ENCODE results near the gene MTERF4. TPM values are rescaled to one million over a fixed set of nuclear protein-coding genes. Genes with fewer than 3 reads are reported as not detected.

MTERF4 gene
- total and polyA plus RNA-seq, 2 of the 8 experiments (the other 6 are each of a cell fraction or from before 2014, with no cell fraction given): 25.9 to 28.5 TPM

GRCh38 chr2:241108271-241109209, 6.5 kb upstream of the MTERF4 start (continued):
- TF ChIP-seq, protein P1, sequence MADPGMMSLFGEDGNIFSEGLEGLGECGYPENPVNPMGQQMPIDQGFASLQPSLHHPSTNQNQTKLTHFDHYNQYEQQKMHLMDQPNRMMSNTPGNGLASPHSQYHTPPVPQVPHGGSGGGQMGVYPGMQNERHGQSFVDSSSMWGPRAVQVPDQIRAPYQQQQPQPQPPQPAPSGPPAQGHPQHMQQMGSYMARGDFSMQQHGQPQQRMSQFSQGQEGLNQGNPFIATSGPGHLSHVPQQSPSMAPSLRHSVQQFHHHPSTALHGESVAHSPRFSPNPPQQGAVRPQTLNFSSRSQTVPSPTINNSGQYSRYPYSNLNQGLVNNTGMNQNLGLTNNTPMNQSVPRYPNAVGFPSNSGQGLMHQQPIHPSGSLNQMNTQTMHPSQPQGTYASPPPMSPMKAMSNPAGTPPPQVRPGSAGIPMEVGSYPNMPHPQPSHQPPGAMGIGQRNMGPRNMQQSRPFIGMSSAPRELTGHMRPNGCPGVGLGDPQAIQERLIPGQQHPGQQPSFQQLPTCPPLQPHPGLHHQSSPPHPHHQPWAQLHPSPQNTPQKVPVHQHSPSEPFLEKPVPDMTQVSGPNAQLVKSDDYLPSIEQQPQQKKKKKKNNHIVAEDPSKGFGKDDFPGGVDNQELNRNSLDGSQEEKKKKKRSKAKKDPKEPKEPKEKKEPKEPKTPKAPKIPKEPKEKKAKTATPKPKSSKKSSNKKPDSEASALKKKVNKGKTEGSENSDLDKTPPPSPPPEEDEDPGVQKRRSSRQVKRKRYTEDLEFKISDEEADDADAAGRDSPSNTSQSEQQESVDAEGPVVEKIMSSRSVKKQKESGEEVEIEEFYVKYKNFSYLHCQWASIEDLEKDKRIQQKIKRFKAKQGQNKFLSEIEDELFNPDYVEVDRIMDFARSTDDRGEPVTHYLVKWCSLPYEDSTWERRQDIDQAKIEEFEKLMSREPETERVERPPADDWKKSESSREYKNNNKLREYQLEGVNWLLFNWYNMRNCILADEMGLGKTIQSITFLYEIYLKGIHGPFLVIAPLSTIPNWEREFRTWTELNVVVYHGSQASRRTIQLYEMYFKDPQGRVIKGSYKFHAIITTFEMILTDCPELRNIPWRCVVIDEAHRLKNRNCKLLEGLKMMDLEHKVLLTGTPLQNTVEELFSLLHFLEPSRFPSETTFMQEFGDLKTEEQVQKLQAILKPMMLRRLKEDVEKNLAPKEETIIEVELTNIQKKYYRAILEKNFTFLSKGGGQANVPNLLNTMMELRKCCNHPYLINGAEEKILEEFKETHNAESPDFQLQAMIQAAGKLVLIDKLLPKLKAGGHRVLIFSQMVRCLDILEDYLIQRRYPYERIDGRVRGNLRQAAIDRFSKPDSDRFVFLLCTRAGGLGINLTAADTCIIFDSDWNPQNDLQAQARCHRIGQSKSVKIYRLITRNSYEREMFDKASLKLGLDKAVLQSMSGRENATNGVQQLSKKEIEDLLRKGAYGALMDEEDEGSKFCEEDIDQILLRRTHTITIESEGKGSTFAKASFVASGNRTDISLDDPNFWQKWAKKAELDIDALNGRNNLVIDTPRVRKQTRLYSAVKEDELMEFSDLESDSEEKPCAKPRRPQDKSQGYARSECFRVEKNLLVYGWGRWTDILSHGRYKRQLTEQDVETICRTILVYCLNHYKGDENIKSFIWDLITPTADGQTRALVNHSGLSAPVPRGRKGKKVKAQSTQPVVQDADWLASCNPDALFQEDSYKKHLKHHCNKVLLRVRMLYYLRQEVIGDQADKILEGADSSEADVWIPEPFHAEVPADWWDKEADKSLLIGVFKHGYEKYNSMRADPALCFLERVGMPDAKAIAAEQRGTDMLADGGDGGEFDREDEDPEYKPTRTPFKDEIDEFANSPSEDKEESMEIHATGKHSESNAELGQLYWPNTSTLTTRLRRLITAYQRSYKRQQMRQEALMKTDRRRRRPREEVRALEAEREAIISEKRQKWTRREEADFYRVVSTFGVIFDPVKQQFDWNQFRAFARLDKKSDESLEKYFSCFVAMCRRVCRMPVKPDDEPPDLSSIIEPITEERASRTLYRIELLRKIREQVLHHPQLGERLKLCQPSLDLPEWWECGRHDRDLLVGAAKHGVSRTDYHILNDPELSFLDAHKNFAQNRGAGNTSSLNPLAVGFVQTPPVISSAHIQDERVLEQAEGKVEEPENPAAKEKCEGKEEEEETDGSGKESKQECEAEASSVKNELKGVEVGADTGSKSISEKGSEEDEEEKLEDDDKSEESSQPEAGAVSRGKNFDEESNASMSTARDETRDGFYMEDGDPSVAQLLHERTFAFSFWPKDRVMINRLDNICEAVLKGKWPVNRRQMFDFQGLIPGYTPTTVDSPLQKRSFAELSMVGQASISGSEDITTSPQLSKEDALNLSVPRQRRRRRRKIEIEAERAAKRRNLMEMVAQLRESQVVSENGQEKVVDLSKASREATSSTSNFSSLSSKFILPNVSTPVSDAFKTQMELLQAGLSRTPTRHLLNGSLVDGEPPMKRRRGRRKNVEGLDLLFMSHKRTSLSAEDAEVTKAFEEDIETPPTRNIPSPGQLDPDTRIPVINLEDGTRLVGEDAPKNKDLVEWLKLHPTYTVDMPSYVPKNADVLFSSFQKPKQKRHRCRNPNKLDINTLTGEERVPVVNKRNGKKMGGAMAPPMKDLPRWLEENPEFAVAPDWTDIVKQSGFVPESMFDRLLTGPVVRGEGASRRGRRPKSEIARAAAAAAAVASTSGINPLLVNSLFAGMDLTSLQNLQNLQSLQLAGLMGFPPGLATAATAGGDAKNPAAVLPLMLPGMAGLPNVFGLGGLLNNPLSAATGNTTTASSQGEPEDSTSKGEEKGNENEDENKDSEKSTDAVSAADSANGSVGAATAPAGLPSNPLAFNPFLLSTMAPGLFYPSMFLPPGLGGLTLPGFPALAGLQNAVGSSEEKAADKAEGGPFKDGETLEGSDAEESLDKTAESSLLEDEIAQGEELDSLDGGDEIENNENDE (IDR thresholded peaks at IDR 0.05; ENCODE audit: insufficient replicate concordance, low read length): no peak
- TF ChIP-seq PHF8 (conservative IDR thresholded peaks at IDR 0.05; ENCODE audit: low read depth, low read length) (no peak), JUND (IDR thresholded peaks at IDR 0.05; ENCODE audit: low read length) (no peak), POU5F1 (IDR thresholded peaks at IDR 0.05; ENCODE audit: low read depth, low read length) (no peak)

Measured in H1 (cell line).